SK-N-SH (cell line): ENCODE data around the gene SHISA5.

Experiments
- EP300 ChIP-seq, 2 experiments: IDR thresholded peaks; 2 replicates each; pipeline versions ENCODE4 v1.4.0 to v1.6.1; 2012; ENCODE audit warnings: borderline replicate concordance in 1 of 2, low read depth in 1 of 2, low read length in 1 of 2
- EZH2phosphoT487 ChIP-seq: fragments of 200-600 bp; sonication (generic); IDR thresholded peaks from 2 replicates; pipeline ENCODE4 v1.6.1; 2017; ENCODE audit warnings: low read depth, mixed run types, mild to moderate bottlenecking, antibody characterized with exemption, moderate library complexity, borderline replicate concordance
- GABPA ChIP-seq: IDR thresholded peaks from 2 replicates; pipeline ENCODE4 v1.4.0; 2012; ENCODE audit warnings: low read depth, mild to moderate bottlenecking
- GATA2 ChIP-seq: sonication (generic); formaldehyde crosslinking; IDR thresholded peaks from 2 replicates; pipeline ENCODE4 v1.5.0; 2020; ENCODE audit warnings: mild to moderate bottlenecking, missing genetic modification reagents
- MEF2A ChIP-seq: IDR thresholded peaks from 2 replicates; pipeline ENCODE4 v1.4.0; 2012; ENCODE audit warnings: low read depth, borderline replicate concordance
- POLR2AphosphoS5 ChIP-seq: IDR thresholded peaks from 2 replicates; pipeline ENCODE4 v1.6.1; 2012; ENCODE audit warnings: low read depth, low read length
- RXRA ChIP-seq: IDR thresholded peaks from 2 replicates; pipeline ENCODE4 v1.4.0; 2012; ENCODE audit warnings: low read depth, mild to moderate bottlenecking, borderline replicate concordance
- SIN3A ChIP-seq: IDR thresholded peaks from 2 replicates; pipeline ENCODE4 v1.6.1; 2012; ENCODE audit warnings: low read depth, mild to moderate bottlenecking, low read length, moderate library complexity, borderline replicate concordance
- SMC3 ChIP-seq: IDR thresholded peaks from 2 replicates; pipeline ENCODE4 v1.6.1; 2012; ENCODE audit warnings: low read depth, low read length, improper control_type of control experiment
- TEAD4 ChIP-seq: IDR thresholded peaks from 2 replicates; pipeline ENCODE4 v1.4.0; 2012; ENCODE audit warnings: mild to moderate bottlenecking, borderline replicate concordance; ENCODE audit not compliant: insufficient read depth
- TF ChIP-seq, protein P1 (sequence below): fragments of 200-600 bp; sonication (generic); IDR thresholded peaks from 2 replicates; pipeline ENCODE4 v1.6.1; 2017; ENCODE audit warnings: antibody characterized with exemption, mild to moderate bottlenecking, moderate library complexity
- TF ChIP-seq, protein P2 (sequence below): fragments of 150-350 bp; IDR thresholded peaks from 2 replicates; pipeline ENCODE4 v1.6.1; 2017; ENCODE audit warnings: antibody characterized with exemption, low read length, low read depth, borderline replicate concordance
- TF ChIP-seq, protein P3 (sequence below): IDR thresholded peaks from 2 replicates; pipeline ENCODE4 v1.4.0; 2012; ENCODE audit warnings: low read depth, borderline replicate concordance
- TF ChIP-seq, protein P4 (sequence below): IDR thresholded peaks from 2 replicates; pipeline ENCODE4; 2012

DNA sequence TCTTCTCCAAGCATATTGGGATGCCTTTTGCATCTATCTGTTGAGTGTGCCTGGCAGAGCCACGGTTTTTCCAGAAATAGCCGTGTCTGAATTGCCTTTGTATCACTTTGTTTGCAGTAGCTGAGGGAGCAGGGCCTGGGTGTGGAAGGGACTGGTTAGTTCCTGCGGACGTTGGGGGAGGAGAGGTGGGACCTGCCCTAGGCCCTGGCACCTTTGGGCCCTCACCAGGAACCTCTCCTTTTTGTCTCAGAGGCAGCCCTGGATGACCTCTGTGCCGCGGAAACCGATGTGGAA lies 38.8 kb downstream of the SHISA5 start:
- TF ChIP-seq, protein P1, sequence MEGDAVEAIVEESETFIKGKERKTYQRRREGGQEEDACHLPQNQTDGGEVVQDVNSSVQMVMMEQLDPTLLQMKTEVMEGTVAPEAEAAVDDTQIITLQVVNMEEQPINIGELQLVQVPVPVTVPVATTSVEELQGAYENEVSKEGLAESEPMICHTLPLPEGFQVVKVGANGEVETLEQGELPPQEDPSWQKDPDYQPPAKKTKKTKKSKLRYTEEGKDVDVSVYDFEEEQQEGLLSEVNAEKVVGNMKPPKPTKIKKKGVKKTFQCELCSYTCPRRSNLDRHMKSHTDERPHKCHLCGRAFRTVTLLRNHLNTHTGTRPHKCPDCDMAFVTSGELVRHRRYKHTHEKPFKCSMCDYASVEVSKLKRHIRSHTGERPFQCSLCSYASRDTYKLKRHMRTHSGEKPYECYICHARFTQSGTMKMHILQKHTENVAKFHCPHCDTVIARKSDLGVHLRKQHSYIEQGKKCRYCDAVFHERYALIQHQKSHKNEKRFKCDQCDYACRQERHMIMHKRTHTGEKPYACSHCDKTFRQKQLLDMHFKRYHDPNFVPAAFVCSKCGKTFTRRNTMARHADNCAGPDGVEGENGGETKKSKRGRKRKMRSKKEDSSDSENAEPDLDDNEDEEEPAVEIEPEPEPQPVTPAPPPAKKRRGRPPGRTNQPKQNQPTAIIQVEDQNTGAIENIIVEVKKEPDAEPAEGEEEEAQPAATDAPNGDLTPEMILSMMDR, result no peak
- TF ChIP-seq, protein P2, sequence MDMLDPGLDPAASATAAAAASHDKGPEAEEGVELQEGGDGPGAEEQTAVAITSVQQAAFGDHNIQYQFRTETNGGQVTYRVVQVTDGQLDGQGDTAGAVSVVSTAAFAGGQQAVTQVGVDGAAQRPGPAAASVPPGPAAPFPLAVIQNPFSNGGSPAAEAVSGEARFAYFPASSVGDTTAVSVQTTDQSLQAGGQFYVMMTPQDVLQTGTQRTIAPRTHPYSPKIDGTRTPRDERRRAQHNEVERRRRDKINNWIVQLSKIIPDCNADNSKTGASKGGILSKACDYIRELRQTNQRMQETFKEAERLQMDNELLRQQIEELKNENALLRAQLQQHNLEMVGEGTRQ, result no peak
- TF ChIP-seq GATA2 (CRISPR knock-in tag) (no peak), EZH2phosphoT487 (no peak), POLR2AphosphoS5 (no peak), GABPA (no peak), MEF2A (no peak), EP300 (IDR thresholded peaks at IDR 0.05; ENCODE audit: borderline replicate concordance in 1 of 2, low read depth in 1 of 2, low read length in 1 of 2) (no peak), RXRA (no peak), SIN3A (no peak), TEAD4 (no peak), SMC3 (no peak)
- TF ChIP-seq, protein P3, sequence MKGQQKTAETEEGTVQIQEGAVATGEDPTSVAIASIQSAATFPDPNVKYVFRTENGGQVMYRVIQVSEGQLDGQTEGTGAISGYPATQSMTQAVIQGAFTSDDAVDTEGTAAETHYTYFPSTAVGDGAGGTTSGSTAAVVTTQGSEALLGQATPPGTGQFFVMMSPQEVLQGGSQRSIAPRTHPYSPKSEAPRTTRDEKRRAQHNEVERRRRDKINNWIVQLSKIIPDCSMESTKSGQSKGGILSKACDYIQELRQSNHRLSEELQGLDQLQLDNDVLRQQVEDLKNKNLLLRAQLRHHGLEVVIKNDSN, result no peak
- TF ChIP-seq, protein P4, sequence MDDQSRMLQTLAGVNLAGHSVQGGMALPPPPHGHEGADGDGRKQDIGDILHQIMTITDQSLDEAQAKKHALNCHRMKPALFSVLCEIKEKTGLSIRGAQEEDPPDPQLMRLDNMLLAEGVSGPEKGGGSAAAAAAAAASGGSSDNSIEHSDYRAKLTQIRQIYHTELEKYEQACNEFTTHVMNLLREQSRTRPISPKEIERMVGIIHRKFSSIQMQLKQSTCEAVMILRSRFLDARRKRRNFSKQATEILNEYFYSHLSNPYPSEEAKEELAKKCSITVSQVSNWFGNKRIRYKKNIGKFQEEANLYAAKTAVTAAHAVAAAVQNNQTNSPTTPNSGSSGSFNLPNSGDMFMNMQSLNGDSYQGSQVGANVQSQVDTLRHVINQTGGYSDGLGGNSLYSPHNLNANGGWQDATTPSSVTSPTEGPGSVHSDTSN, result no peak
